Effector memory CD8-positive, alpha-beta T cell (primary cell): ENCODE measurements around the gene ZNF473.

Experiments
- ATAC-seq: fragments of 150-1000 bp; cut with Tn5 transposase; replicated peaks from 2 replicates; pipeline ENCODE4 v1.10.0; 2021; ENCODE audit warnings: mild to moderate bottlenecking, moderate library complexity
- DNase-seq, 3 experiments: peaks; one replicate each; pipeline ENCODE4 v3.0.0; 2021
- H3K27ac Mint-ChIP-seq, 2 donors: one replicate each; pipeline ENCODE4 v1.8.0; 2022; ENCODE audit warnings: mild to moderate bottlenecking in 2 of 2, mixed read lengths in 2 of 2, moderate library complexity in 2 of 2
- H3K27me3 Mint-ChIP-seq, 2 donors: one replicate each; pipeline ENCODE4 v1.8.0; 2022; ENCODE audit warnings: mixed read lengths in 2 of 2
- H3K36me3 Mint-ChIP-seq: one replicate; pipeline ENCODE4 v1.8.0; 2022; ENCODE audit warnings: mild to moderate bottlenecking, moderate library complexity, mixed read lengths; ENCODE audit not compliant: insufficient read depth
- H3K4me1 Mint-ChIP-seq, 2 donors: one replicate each; pipeline ENCODE4 v1.8.0; 2022; ENCODE audit warnings: low read depth in 2 of 2, mixed read lengths in 2 of 2
- H3K4me3 Mint-ChIP-seq, 2 donors: one replicate each; pipeline ENCODE4 v1.8.0; 2022; ENCODE audit warnings: mild to moderate bottlenecking in 2 of 2, mixed read lengths in 2 of 2, moderate library complexity in 2 of 2
- H3K9me3 Mint-ChIP-seq, 2 donors: one replicate each; pipeline ENCODE4 v1.8.0; 2022; ENCODE audit warnings: mixed read lengths in 2 of 2

The ZNF473 gene

DNA sequence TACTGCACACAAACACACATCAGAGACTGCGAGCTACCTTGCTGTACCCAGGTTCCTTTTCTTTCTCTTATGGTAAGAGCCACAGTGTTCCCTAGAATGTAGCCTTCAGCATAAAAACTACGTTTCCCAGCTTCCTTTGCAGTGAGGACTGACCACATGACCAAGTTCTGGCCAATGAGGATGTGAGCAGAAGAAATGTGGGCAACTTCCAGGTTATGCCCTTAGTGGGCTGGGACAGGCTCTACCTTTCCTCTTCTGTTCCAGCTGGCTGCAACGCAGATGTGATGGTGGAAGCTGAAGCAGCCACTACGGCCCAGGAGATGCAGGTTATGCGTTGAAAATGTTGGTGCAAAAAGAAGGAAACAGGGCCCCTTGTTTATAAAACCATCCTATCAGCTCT is 28.1 kb upstream of the ZNF473 start:
- Mint-ChIP-seq H3K27ac (no peak overlapping the region), H3K9me3 (no peaks in the 10 kb centered on the region)

DNA sequence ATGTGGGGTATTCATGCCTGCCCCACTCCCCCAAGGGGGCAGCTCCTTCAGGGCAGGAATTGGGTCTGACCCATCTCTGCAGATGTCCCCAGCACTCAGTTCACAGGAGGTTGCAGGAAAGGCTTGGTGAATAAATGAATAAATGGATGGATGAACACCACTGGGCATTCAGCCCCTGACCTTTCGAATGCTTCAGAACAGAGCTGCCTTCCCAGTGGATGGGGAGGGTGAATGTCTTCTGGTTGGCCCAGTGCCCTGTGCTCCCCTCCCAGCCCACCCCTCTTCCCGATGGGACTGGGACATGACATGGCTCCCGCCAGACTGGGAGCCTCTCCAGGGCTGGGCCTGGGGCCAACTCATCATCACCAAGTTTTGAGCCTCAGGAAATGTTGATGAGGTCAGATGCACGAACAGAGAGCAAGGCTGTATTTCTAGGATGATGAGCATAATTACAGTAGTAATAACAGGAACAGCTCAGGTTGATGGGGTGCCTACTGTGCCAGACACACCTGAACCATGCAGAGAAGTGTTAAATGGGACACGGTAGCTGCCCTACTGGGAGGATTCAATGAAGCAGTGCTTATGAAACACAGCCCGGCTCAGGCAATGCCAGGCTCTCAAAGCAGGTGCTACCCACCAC is 26.3 kb upstream of the ZNF473 start:
- Mint-ChIP-seq H3K4me3 (no peak overlapping the region), H3K4me1 (peaks cover 20% of the 10 kb centered on the region in 2 donors), H3K27ac (no peak overlapping the region), H3K36me3 (peaks cover 60% of the 10 kb centered on the region), H3K27me3 (no peaks in the 10 kb centered on the region), H3K9me3 (no peaks in the 10 kb centered on the region)
- no peak for DNase-seq
- ATAC-seq: no peak

More for the DNA sequence above, 28.1 kb upstream of the ZNF473 start:
- Mint-ChIP-seq H3K27me3 (no peaks in the 10 kb centered on the region), H3K4me1 (peaks cover 5 to 8% of the 10 kb centered on the region in 2 donors), H3K36me3 (peaks cover 61% of the 10 kb centered on the region), H3K4me3 (no peak overlapping the region)
- no peak for DNase-seq
- ATAC-seq: peak; percentile 56

DNA sequence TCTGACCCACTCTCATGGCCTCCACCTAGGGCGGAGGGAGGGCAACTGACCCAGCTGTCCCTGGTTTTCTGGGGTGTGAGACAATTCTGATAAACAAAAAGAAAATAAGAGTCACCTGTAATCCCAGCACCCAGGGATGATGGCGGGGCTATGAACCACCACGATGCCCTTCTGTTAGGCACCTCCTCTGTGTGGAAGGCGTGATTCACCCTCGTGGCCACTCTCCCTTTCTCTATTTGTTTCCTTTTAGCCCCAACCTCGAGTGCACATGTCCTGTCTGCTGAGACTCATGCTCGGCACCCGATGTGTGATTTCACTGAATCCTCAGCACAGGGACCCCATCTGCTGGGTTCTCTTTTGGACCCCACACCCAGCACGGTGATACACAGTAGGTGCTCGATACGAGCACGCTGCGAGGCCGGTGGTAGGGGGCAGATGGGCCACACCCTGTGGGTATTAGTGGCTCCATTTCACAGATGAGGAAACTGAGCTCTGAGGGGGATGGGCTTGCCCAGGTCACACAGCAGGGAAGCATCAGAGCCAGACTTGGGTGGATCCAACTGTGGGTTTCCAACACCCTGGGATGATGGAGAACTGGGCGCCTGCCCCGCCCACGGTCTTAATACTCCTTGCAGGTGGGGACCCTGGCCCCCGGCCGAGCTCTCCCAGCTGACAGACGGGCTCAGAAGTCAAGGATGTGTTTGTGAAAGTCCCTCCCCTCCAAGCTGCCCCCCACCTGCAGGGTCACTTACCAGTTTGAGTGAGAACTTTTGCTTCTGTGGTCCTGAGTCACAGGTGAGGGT is 25.6 kb upstream of the ZNF473 start:
- no peak overlapping the region for H3K27ac Mint-ChIP-seq
- H3K27me3 Mint-ChIP-seq: no peaks in the 10 kb centered on the region
- H3K9me3 Mint-ChIP-seq: no peaks in the 10 kb centered on the region
- no peak for ATAC-seq
- no peak overlapping the region for H3K4me3 Mint-ChIP-seq
- peaks cover 22 to 25% of the 10 kb centered on the region in 2 donors for H3K4me1 Mint-ChIP-seq
- DNase-seq: no peak
- H3K36me3 Mint-ChIP-seq: peaks cover 60% of the 10 kb centered on the region

DNA sequence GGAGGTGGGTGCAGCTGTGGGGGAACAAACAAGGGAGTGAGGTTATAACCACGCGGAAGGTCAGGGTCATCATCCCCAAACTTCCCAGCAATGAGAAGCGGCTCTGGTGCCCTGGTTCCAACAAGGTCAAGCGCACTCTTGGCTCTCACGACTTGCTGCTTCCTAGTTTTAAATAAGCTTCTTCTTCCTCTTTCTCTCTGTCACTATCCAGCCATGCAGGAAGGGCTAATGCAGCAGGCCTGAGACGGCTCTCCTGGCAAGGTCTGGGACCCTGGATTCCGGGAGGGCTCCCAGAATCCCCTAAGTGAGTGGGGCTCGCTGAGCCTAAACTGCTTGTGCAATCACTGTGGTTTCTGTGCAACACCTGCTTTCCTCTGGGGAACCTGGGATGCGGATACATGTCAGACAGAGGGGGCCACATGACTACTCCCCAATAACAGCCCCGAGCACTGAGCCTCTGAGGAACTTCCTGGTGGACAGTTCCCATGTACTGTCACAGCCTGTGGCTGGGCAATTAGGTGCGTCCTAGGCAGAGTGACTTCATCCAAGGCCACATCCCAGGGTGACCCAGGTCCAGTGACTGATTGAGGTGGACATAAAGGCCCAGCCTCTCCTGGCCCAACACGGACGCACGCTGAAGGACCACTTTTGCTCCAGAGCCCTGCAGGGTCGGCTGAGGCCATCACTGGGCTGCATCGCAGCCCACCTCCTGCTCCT is 24.8 kb upstream of the ZNF473 start:
- ATAC-seq: no peak
- Mint-ChIP-seq H3K36me3 (peaks cover 58% of the 10 kb centered on the region), H3K4me3 (no peak overlapping the region)

DNA sequence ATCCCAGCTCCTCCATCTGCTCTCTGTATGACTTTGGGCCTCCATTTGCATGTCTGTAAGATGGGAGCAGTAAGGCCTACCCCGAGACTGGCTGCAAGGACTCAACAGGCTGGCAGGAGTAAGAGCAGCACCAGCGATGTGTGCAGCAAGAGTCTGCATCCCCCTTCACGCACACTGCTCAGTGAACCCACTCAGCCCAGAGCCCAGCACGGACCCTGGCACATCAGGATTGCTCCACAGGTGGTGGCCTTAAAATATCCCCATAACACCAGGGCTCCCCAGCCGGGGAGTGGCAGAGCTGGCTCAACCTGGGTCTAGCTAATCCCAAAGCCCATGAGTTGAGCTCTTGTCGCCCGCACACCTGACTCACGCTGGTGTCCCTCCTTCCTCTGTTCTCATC is 24.0 kb upstream of the ZNF473 start:
- ATAC-seq (no peak), DNase-seq (no peak)
- H3K4me1 Mint-ChIP-seq: peaks cover 22 to 27% of the 10 kb centered on the region in 2 donors
- peaks cover 60% of the 10 kb centered on the region for H3K36me3 Mint-ChIP-seq
- H3K27me3 Mint-ChIP-seq: no peaks in the 10 kb centered on the region
- H3K4me3 Mint-ChIP-seq: no peak overlapping the region
- peak overlapping the region in 1 of 2 donors; percentile 64 for H3K27ac Mint-ChIP-seq
- no peaks in the 10 kb centered on the region for H3K9me3 Mint-ChIP-seq

More for the DNA sequence above, 24.8 kb upstream of the ZNF473 start:
- no peaks in the 10 kb centered on the region for H3K27me3 Mint-ChIP-seq
- H3K27ac Mint-ChIP-seq: no peak overlapping the region
- no peak for DNase-seq
- H3K9me3 Mint-ChIP-seq: no peaks in the 10 kb centered on the region
- H3K4me1 Mint-ChIP-seq: peaks cover 22 to 27% of the 10 kb centered on the region in 2 donors

DNA sequence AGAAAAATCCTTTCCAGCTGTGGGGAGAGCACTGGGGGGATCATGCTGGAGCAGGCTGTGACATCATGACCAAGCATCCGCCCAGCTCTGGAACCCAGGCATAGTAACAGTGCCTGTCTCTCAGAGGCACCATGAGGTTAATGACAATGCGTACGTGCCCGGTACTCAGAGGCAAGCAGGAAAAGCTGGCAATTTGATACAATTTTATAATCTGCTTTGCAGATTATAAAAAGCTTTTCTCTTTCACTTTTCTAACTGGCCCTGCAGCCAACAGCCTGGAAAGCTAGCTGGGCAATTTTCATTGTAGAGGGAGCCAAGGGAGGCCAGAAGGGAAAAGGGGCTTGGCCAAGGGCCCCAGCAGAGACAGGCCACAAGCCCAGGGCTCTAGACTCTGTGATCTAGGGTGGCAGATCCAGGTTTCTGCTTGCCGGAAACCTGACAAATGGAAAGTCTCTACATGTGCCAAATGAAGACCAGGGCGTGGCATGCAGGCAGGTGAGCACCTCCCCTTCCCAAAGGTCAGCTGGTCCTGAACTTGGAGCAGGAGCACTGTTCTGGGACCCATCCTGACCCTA is 23.3 kb upstream of the ZNF473 start:
- H3K4me3 Mint-ChIP-seq: peak overlapping the region; percentile 37 to 57
- no peak for DNase-seq
- peak overlapping the region; percentile 64 to 96 for H3K27ac Mint-ChIP-seq
- ATAC-seq: no peak
- peaks cover 22 to 29% of the 10 kb centered on the region in 2 donors for H3K4me1 Mint-ChIP-seq
- no peaks in the 10 kb centered on the region for H3K27me3 Mint-ChIP-seq
- no peaks in the 10 kb centered on the region for H3K9me3 Mint-ChIP-seq
- peaks cover 64% of the 10 kb centered on the region for H3K36me3 Mint-ChIP-seq

DNA sequence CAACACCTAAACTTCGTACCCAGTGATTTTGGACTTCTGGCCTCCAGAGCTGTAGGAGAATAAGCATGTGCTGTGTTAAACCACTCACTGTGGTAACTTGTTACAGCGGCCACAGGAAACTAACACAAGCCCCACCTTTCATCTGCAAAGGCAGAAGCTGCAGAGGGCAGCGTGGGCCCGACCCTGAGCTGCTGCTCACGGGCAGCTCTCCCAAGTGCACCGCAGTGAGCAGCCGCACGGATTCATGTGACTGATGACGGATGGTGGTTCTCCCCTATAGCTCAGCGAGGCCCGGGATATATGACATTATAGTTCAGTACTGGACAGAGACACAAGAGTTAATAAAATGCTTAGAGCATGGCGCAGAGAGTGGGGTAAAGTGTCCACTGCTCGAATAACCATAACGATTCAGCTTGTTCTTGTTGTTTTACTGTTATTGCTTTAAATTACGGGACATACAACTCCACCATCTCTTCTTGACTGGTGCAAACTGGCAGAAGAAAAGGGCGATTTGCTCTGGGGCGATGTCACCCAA is 22.5 kb upstream of the ZNF473 start:
- no peak for DNase-seq
- H3K27me3 Mint-ChIP-seq: no peaks in the 10 kb centered on the region
- H3K36me3 Mint-ChIP-seq: peaks cover 66% of the 10 kb centered on the region
- H3K9me3 Mint-ChIP-seq: no peaks in the 10 kb centered on the region
- peak overlapping the region; percentile 37 to 57 for H3K4me3 Mint-ChIP-seq
- H3K27ac Mint-ChIP-seq: peak overlapping the region; percentile 54 to 96
- peaks cover 22 to 26% of the 10 kb centered on the region in 2 donors for H3K4me1 Mint-ChIP-seq
- ATAC-seq: peak; percentile 62

DNA sequence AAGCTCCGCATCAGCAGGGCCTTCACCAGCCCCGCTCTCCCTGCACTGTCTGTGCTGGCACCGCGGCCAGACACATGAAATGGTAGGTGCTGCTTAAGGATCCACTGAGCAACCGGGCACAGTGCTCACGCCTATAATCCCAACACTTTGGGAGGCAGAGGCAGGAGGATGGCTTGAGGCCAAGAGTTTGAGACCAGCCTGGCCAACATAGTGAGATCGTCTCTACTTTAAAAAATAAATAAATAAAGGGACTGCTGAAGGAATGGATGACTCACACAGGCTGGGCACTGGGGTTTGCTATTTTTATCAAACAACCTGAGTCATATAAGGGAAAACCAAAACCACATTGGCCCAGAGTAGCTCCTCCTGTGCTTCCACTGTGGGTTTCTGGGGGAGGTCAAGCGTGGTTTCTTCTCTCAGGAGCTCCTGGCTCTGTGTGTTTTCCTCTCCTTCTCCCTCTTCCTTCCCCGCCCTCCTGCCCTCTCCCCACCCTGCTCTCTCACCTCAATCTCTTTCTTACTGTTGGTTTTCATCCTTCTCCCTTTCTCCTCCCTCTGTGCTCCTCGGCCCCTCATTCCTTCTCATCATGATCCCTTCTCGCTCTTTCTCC is 21.9 kb upstream of the ZNF473 start:
- ATAC-seq: peak; percentile 75
- Mint-ChIP-seq H3K27ac (peak overlapping the region; percentile 54 to 96), H3K27me3 (no peaks in the 10 kb centered on the region), H3K9me3 (no peaks in the 10 kb centered on the region), H3K36me3 (peaks cover 68% of the 10 kb centered on the region), H3K4me3 (peak overlapping the region; percentile 37 to 57), H3K4me1 (peaks cover 22 to 26% of the 10 kb centered on the region in 2 donors)
- no peak for DNase-seq

DNA sequence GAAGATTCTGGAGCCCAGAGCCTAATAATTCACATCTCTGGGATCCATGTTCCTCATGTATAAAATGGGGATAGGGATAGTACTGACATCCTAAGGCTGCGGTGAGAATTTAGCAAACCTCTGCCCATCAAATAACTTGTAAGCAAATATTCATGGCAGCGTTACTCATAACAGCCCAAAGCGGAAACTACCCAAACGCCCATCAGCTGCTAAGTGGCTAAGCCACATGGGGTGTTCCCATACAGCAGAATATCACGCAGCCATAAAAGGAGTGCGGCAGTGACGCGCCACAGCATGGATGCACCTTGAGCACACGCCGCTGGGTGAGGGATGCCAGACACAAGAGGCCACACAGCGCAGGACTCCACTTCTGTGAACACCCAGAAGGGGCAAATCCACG is 20.4 kb upstream of the ZNF473 start:
- DNase-seq (no peak), ATAC-seq (peak; percentile 63)
- Mint-ChIP-seq H3K4me3 (peak overlapping the region in 1 of 2 donors; percentile 37), H3K27ac (peak overlapping the region; percentile 77 to 96), H3K4me1 (peaks cover 26% of the 10 kb centered on the region in 2 donors), H3K9me3 (no peaks in the 10 kb centered on the region), H3K36me3 (peaks cover 58% of the 10 kb centered on the region), H3K27me3 (no peaks in the 10 kb centered on the region)

DNA sequence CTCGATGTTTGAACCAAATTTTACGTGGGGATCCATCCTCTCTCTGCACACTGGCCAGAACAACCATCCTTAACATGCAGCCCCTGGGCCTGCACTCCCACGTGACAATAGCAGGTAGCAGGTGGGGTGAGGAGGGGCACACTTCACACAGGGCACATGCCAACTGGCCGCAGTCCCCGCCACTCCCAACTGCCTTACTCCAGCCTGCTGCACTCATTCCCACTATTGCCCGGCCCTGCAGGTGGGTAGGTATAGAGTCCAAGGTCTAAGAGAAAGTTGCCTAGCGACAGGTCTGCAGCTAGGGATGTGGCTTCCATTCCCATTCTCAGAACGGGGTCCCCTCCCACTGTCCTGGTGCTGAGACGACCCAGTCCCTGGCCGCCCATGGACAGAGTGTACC is 18.6 kb upstream of the ZNF473 start:
- H3K4me3 Mint-ChIP-seq: no peak overlapping the region
- H3K36me3 Mint-ChIP-seq: peaks cover 54% of the 10 kb centered on the region
- H3K9me3 Mint-ChIP-seq: no peaks in the 10 kb centered on the region
- H3K27ac Mint-ChIP-seq: peak overlapping the region in 1 of 2 donors; percentile 2
- no peak for DNase-seq
- no peak for ATAC-seq
- H3K27me3 Mint-ChIP-seq: no peaks in the 10 kb centered on the region
- H3K4me1 Mint-ChIP-seq: peaks cover 26 to 27% of the 10 kb centered on the region in 2 donors

DNA sequence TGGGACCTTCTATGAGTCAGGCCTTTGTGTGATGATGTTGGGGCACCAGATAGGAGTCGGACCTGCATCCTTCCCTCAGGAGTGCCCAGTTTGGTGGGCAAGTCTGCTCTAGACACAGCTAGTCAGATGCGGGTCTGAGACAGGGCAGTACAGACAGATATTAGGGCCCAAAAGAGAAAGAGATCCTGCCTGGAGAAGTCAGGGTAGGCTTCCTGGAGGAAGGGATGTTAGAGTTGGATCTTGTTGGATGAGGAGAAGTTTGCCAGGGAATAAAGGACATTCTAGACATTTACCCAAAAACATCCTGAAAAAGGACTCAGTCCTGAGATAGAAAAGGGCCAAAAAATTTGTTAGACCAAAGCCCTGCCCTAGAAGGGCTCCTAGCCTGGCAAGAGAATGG is 17.9 kb upstream of the ZNF473 start:
- H3K36me3 Mint-ChIP-seq: peaks cover 55% of the 10 kb centered on the region
- H3K27me3 Mint-ChIP-seq: no peaks in the 10 kb centered on the region
- ATAC-seq (no peak), DNase-seq (no peak)
- H3K9me3 Mint-ChIP-seq: no peaks in the 10 kb centered on the region
- no peak overlapping the region for H3K27ac Mint-ChIP-seq
- peaks cover 20 to 23% of the 10 kb centered on the region in 2 donors for H3K4me1 Mint-ChIP-seq
- H3K4me3 Mint-ChIP-seq: no peak overlapping the region

DNA sequence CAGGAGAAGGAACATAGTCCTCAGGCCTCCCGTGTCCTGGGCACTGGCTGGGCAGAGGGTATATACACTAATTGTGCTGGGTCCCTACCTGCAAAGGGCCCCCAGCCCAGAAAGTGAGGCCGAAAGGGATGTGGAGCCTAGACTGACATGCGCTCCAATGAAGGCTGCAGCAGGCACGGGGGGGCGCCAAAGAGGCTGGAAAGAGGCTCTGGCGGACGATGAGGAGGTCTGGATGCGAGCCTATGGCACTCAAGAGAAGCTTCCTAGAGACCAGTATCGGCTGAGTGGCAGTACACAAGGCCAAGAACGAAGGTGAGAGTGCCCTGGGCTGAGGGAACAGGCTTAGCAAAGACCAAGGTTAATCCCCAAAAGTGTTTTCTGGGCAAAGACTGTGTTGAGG is 17.3 kb upstream of the ZNF473 start:
- DNase-seq (no peak), ATAC-seq (no peak)
- no peak overlapping the region for H3K27ac Mint-ChIP-seq
- H3K36me3 Mint-ChIP-seq: peaks cover 55% of the 10 kb centered on the region
- H3K9me3 Mint-ChIP-seq: no peaks in the 10 kb centered on the region
- H3K4me1 Mint-ChIP-seq: peaks cover 17% of the 10 kb centered on the region in 2 donors
- no peaks in the 10 kb centered on the region for H3K27me3 Mint-ChIP-seq
- H3K4me3 Mint-ChIP-seq: no peak overlapping the region
